COLO668 (cell line): Measurements from ENCODE around the gene ADCY10.
"Not testable (repeated sequence)": the region's sequence is repeated elsewhere in the genome, so short reads cannot be mapped to it uniquely, and the experiment has no call there.

ENCODE experiments used
- DNase-seq: peaks from one replicate; lab custom pipeline; 2025; ENCODE audit not compliant: unreplicated experiment; lab: John Stamatoyannopoulos, UW

The ADCY10 gene

DNA sequence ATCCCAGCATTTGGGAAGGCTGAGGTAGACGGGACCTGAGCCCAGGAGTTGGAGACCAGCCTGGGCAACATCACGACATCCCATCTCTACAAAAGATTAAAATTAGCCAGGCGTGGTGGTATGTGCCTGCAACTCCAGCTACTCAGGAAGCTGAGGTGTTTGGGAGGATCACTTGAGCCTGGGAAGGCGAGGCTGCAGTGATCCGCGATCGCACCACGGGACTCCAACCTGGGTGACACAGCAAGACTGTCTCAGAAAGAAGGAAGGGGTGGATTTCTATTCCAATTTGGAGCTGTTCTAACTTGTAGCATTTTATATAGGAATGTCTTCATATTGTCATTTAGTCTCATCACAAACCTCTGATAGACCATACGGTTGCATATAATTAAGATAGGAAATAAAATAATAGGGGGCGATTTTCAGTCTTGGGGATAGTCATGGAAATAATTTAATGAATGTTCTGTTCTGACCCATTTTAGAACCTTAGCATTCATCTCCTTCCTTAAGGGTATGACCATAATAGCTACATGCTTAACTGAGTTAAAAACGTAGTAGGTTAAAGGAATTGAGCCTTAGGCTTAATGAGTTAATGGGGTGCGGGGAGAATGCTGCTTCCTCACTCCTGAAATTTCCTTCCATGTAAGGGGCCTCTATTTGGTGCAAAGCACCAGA lies 93.1 kb downstream of the ADCY10 start:
- no peak for DNase-seq

DNA sequence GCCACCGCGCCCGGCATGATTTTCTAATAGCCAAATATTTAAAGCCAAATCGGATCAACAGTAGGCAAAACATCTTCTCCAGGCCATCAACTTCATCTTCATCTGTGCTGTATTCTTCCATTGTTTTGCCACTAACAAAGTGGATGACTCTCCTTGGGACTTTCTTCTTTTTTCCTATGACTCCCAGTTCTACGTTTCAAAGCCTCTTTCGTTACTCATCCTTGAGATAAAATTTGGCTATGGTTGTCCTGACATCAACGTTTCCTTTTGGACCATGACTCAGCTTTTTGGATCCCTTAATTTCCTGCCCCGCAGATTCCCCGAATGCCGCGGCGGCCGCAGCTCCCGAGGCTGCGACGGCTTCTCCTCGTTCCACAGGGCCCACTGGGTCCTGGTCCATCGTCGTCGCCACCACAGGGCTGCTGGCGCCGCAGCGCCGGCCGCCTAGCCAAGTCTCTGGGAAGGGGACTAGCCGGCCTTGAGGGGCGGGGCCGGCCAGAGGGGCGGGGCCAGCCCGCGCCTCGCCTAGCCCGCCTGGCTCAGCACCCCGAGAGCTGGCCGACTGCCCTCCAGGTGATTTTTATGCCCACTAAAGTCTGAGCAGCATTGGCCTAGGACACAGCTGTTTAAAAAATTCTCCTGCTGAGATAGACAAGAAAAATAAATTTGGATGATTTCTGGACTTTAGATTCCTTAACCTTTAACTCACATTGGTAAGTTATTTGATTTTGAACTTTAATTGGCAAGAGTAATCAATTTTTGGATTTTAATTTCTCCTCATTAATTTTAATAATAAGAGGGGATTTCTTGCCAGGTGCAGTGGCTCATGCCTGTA lies 93.9 kb downstream of the ADCY10 start:
- peak; percentile 68 for DNase-seq

DNA sequence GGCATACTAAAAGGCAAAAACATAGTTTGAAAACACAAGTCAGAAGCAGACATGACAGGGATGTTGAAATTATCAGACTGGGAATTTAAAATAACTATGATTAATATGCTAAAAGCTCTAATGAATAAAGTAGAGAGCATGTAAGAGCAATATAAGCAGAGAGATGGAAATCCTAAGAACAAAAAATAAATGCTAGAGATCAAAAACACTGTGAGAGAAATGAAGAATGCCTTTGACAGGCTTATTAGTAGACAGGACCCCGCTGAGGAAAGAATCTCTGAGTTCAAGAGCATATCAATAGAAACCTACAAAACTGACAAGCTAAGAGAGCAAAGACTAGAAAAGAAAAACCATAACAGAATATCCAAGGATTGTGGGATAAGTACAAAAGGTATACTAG lies 98.3 kb downstream of the ADCY10 start:
- DNase-seq, result no peak

DNA sequence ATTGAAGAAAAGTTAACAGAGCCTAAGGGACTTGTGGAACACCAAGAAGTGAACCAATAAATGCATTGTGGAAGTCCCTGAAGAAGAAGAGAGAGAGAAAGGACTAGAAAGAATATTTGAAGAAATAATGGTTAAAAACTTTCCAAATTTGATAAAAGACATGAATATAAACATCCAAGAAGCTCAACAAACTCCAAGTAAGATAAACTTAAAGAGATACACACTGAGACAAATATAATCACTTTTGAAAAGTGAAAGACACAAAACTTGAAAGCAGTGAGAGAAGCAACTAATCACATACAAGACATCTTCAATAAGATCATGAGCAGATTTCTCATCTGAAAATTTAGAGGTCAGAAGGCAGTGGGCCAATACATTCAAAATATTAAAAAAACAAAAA lies 101.0 kb downstream of the ADCY10 start:
- DNase-seq, result no peak

DNA sequence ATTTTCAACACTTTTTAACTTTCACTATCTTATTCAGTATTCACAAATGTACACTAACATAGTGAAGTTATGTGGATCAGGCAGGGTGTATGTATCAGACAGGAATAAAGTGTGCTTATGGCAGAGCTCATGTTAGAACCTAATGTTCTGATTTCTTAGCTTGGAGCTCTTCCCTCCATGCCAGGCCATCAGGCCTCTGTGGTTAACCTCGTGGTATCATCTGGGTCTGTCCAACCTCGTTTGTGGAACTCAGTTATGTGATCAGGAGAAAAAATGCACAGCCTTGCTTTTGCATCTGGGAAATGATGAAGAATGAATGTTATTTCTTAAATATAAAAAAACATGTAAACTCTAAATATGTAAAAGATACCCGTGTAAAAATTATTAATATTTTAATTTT lies 105.2 kb downstream of the ADCY10 start:
- DNase-seq, result no peak

DNA sequence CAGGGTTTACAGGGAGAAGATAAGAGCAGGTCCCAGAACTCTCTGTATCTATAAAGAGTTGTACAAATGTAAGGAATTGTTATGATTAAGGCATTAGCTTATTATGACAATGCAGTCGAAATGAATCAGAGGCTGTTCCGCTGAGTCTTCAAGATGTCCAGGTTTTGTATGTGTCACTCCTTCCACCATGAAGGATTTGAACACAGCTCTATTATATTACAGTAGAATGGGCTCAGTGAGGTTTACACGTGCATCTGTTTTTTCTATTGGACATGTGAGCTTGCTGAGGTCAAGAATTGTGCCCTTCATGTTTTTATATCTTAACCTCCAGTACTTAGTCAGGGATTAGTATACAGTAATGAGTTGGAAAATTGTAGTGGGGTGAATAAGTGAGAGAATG lies 105.8 kb downstream of the ADCY10 start:
- DNase-seq, result no peak

DNA sequence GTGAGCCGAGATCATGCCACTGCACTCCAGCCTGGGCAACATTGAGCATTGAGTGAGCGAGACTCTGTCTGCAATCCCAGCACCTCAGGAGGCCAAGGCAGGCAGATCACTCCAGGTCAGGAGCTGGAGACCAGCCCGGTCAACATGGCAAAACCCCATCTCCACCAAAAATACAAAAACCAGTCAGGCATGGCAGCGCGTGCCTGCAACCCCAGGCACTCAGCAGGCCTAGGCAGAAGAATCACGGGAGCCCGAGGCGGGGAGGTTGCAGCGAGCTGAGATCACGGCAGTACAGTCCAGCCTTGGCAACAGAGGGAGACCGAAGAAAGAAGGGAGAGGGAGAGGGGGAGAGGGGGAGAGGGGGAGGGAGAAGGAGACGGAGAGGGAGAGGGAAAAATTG lies 107.3 kb downstream of the ADCY10 start:
- not testable (repeated sequence) for DNase-seq

DNA sequence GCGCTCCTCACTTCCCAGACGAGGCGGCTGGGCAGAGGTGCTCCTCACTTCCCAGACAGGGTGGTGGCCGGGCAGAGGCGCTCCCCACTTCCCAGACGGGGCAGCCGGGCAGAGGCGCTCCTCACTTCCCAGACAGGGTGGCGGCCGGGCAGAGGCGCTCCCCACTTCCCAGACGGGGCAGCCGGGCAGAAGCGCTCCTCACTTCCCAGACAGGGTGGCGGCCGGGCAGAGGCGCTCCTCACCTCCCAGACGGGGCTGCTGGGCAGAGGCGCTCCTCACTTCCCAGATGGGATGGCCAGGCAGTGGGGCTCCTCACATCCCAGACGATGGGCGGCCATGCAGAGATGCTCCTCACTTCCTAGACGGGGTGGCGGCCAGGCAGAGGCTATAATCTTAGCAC lies 107.7 kb downstream of the ADCY10 start:
- not testable (repeated sequence) for DNase-seq

DNA sequence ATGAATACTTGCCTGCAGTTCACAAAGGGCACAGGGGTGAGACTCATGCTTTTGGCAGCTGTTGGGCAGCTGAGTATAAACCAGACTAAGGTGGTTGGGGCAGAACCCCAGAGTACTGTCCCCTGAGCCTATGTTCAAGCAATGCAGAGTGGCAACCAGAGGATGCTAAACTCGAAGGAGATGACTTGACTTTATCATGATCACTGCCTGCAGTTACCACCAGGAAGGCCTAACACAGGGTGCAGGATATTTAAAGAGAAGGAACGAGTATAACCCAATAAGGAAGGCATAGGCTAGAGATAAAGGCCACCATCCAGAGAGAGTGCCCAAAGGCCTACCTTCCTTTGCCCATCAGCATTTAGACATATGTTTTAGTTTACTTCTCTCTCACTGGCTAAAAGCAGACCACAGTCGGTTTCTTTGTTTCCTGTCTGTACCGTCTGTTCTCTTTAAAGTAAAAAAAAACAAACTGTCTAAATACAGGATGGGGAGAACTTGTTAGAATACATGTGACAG lies 108.8 kb downstream of the ADCY10 start:
- no peak for DNase-seq

DNA sequence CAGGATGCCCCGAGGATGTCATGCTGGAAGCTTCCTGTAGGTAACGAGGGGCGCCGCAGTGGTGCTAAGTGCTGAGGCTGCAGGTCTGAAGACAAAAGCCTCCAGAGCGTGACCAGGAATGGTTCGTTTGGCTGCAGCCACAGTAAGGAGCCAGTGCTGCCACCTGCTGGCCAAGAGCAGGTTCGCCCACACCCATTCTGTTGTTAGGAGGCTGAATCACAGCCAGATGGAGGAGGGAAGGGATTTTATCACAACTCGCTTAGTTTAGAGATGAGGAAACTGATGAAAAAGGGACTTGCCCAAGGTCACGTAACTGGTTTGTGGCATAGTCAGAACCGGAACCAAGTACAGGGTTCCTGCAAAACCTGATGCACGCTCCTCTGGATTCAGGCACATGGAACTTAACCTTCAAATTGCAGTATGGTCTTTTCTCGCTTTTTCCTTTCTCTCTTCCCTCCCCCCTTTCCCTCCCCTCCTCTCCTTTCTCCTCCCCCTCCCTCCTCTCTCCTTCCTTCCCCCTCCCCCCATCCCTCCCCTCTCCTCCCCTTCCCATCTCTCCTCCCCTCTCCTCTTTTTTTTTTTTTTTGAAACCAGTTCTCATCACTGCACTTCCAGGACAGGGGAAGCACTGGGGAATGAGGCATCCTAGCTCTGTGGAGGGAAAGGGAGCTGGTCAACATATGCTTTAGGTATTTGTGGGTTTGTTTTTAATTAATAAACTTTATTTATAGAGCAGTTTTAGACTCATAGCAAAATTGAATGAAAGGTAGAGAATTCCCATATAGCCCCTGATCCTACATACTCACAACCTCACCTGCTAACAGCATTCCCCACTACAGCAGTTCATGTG lies 110.4 kb downstream of the ADCY10 start:
- DNase-seq, result peak; percentile 93

DNA sequence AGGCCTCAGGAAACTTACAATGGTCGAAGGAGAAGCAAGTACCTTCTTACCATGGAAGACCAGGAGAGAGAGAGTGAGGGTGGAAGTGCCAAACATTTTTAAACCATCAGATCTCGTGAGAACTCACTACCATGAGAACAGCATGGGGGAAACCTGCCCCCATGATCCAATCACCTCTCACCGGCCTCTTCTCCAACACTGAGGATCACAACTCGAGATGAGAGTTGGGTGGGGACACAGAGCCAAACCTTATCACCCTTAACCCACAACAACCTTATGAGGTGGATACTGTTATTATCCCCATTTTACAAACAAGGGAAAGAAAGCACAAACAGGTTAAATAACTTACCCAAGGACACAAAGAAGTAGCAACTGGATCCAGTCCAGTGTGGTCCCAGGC lies 111.7 kb downstream of the ADCY10 start:
- no peak for DNase-seq

DNA sequence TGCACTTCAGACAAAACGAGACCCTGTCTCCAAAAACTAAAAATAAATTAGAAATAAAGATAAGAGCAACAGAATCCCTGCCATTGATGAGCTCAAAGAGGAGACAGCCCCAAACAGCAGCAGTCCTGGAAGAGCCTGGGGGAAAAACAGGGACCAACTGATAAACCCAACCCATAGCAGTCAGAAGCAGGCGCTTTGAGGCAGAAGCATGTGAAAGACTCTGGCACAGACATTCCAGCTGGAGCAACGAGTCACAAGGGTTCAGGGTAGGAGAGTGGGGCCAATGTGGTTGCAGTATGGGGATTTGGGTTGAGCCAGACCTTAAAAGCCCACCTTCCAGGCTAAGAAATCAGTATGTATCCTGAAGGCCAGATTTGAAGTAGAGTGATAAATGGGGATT lies 113.7 kb downstream of the ADCY10 start:
- no peak for DNase-seq

DNA sequence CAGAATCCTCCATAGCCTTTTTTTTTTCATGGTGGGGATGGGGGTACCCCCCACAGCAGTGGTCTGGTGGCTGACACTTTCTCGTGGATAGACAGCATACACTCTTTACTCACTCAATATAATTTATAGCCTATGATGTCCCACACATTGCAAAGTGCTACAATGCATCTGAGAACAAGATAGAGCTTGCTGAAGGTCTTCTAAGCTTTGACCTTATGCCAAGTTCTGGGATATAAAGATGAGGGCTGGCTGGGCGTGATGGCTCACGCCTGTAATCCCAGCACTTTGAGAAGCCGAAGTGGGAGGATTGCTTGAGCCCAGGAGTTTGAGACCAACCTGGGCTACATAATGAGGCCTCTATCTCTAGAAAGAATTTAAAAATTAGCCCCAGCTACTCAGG lies 114.2 kb downstream of the ADCY10 start:
- no peak for DNase-seq

DNA sequence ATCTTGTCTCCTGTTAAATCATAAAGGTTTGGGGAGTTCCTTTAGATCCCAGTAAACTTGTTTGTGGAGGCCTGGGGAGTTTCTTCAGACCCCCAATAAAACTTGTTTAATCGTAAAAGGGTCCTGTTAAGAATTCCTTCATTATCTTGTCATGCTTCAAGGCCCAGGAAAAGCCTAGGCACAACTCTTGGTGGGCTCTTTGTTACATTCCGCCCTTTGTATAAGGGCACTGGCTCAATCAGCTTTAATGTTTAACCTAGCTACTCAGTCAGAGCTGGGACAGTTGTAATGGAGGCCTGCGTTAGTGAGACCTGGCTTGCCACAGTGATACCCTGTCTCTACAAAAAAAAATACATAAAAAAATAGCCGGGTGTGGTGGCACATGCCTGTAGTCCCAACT lies 115.0 kb downstream of the ADCY10 start:
- DNase-seq, result no peak

DNA sequence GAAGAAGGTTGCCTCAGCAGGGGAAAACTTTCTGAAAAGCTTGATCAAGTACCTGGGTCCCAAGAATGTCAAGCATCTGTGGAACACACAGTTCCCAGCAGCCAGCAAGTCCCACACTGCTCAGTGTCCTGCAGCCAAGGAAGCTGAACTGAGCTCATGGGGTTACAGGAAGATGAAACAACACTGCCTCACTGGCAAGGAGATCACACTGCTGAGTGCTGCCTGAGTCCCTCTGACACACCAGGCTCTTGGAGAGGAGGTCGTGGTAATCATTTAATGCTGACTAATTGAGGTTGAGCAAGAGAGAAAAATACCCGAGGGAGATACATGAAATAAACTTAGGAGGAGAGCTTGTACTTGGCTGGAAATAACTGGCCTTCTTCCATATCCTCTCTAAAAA lies 116.9 kb downstream of the ADCY10 start:
- no peak for DNase-seq

DNA sequence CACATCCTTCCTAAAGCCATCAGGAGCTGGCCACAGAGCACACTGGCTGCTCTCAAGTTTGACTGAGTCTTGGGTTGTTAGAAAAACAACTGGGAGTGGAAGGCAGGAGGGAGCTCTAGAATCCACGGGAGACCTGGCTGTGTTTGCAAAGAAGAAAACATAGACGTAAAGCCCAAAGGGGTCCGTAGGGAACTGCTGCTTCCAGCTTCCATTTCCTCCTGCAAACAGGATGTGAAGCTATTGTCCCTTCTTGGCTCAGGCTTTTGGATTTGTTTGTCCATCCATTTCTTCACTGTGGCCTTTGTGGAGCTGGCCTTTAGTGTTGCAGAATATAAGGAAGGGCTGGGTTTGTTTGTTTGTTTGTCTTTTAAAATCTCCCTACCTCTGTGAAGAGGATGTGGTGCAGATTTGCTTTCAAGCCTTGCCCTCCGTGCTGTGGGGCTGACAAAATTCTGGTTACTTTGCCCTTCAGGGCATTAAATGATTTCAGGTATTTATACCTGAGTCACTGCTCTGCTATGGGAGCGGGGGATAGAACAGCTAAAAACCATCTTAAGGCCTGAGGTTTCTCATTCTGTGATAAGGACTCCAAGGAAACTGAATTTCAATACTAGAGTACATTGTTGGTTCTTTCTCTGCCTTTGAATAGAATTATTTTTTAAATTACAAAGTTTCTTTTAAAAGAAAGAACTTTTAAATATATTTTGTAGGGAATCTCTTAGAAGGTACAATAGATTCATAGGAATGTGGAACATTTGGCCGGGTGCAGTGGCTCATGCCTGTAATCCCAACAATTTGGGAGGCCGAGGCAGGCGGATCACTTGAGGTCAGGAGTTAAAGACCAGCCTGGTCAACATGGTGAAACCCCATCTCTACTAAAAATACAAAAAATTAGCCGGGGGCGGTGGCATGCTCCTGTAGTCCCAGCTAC lies 117.9 kb downstream of the ADCY10 start:
- no peak for DNase-seq

DNA sequence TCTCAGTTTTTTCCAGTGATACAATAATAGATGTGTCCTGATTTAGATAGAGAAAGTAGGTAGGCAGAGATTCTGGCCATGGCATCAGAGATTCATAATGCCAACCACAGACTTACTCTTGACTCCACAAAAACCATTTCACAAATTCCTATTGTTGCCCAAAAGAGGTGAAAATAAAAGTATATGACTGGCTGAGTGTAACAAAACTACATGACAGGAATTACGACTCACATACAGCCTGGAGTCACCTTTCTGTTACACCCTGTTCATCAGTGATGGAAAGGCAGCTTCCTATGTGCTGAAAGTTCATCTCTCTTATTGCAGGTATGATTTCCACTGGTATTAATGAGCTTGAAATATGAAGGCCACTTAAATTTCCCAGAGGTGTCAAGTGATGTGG lies 119.9 kb downstream of the ADCY10 start:
- no peak for DNase-seq

DNA sequence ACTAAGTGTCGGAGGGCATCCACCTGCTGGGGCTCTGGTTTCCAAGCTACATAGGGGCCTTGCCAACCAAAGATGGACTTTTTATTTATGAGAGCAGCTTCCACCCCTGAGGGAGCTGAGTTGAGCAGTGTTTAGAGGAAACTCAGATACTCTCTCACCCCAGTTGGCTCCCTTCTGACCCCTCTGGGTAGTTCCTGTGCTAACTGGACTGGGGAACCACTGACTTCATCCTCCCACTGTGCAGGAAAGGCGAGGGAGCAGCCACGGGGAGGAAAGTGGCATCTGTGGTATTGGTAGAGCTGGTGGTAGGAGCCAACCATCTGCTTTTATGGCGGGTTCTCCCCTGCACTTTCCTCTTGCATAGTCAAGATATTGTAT lies 121.8 kb downstream of the ADCY10 start:
- DNase-seq, result no peak

DNA sequence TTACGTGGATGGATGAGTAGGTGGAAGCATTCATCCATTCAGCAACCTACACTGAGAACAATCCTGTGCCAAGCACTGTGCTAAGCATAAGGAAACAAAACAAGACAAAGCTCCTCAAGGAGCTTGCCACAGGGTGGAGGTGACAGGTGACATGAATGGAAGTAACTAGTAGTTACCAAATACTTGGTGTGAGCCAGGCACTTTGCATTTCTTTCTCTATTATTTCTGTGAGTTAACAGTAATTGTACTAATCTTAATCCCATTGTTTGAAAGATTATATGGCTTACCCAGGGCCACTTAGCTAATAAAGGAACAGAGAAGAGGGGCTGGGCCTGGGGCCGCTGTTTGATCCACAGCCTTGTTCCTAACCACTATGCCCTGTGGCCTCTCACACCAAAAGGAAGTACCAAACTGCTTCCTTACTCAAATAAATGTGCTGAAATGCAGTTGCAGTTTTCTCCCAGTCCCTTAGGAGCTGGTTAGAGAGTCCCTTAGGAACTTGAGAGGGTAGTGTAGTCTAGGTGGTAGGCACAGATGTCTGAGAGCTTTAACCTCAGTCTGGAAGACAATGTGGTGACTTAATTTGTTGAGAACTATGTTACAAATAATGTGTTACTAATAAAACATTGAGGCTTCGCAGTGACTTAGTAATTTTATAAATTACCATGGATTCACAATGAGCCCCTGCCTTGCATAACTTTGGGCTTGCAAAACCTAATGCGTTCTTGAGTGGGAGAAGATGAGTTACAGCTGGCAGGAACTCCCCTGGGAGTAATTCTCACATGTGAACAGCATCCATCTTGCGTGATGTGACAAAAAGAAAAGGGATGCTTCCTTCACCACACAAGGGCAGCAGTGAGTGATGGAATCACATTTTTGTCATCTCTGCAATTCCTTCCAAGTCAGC lies 122.4 kb downstream of the ADCY10 start:
- no peak for DNase-seq
